NB4 (cell line): ENCODE data around the gene TEX53.

Source experiments
- DNase-seq: peaks from one replicate; pipeline ENCODE4 v3.0.0; 2010; ENCODE audit warnings: low read depth
- H3K4me3 ChIP-seq: one replicate; pipeline ENCODE4 v1.5.1; 2011; ENCODE audit warnings: mild to moderate bottlenecking, low read depth, low read length, moderate library complexity
- CTCF ChIP-seq: IDR thresholded peaks from one replicate; pipeline ENCODE4 v1.5.1; 2012; ENCODE audit warnings: low read depth, low read length
- MAX ChIP-seq: IDR thresholded peaks from 2 replicates; pipeline ENCODE4 v1.6.1; 2011; ENCODE audit warnings: low read depth, low read length
- MYC ChIP-seq: IDR thresholded peaks from 2 replicates; pipeline ENCODE4 v1.6.1; 2011; ENCODE audit warnings: low read depth, low read length
- POLR2A ChIP-seq: IDR thresholded peaks from 2 replicates; pipeline ENCODE4 v1.6.1; 2011; ENCODE audit warnings: mild to moderate bottlenecking; ENCODE audit not compliant: insufficient read length; ENCODE audit errors: extremely low read depth

TEX53 gene

GRCh38 chr9:114633438-114634089, 24.0 kb downstream of the TEX53 start:
- no peak for DNase-seq
- H3K4me3 ChIP-seq, result no peak overlapping the region
- TF ChIP-seq CTCF (no peak), POLR2A (no peak), MYC (no peak), MAX (no peak)

- no peak for DNase-seq
- TF ChIP-seq MAX, result no peak
- TF ChIP-seq POLR2A, result no peak
- no peak for TF ChIP-seq MYC
- no peak for TF ChIP-seq CTCF
- no peak overlapping the region for H3K4me3 ChIP-seq
These were observed 26.4 kb downstream of the TEX53 start for GRCh38 chr9:114631166-114631565.

GRCh38 chr9:114629563-114630090, 28.0 kb downstream of the TEX53 start:
- no peak for TF ChIP-seq MYC
- no peak for DNase-seq
- no peak overlapping the region for H3K4me3 ChIP-seq

GRCh38 chr9:114627553-114627952, 30.1 kb downstream of the TEX53 start:
- TF ChIP-seq CTCF, result no peak
- TF ChIP-seq POLR2A, result no peak
- no peak for TF ChIP-seq MYC
- TF ChIP-seq MAX, result no peak
- DNase-seq, result no peak
- no peak overlapping the region for H3K4me3 ChIP-seq

- no peak for DNase-seq
- no peak for TF ChIP-seq CTCF
- no peak for TF ChIP-seq MAX
- no peak for TF ChIP-seq POLR2A
- no peak for TF ChIP-seq MYC
- H3K4me3 ChIP-seq, result no peak overlapping the region
These were observed 31.1 kb downstream of the TEX53 start for GRCh38 chr9:114626415-114627020.

- TF ChIP-seq MAX (no peak), CTCF (no peak), POLR2A (no peak), MYC (no peak)
- H3K4me3 ChIP-seq, result no peak overlapping the region
- no peak for DNase-seq
These were observed 32.9 kb downstream of the TEX53 start for GRCh38 chr9:114624677-114625076.
